Measurements from ENCODE around the gene RAB11FIP4. TPM values are rescaled to one million over a fixed set of nuclear protein-coding genes. Genes with fewer than 3 reads are reported as not detected.
A peak's percentile ranks its signal among the peaks of the same experiment; 100 is the strongest.
"Not testable (repeated sequence)": the region's sequence is repeated elsewhere in the genome, so short reads cannot be mapped to it uniquely, and the experiment has no call there.

RAB11FIP4 gene, protein sequence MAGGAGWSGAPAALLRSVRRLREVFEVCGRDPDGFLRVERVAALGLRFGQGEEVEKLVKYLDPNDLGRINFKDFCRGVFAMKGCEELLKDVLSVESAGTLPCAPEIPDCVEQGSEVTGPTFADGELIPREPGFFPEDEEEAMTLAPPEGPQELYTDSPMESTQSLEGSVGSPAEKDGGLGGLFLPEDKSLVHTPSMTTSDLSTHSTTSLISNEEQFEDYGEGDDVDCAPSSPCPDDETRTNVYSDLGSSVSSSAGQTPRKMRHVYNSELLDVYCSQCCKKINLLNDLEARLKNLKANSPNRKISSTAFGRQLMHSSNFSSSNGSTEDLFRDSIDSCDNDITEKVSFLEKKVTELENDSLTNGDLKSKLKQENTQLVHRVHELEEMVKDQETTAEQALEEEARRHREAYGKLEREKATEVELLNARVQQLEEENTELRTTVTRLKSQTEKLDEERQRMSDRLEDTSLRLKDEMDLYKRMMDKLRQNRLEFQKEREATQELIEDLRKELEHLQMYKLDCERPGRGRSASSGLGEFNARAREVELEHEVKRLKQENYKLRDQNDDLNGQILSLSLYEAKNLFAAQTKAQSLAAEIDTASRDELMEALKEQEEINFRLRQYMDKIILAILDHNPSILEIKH
- total RNA-seq = 0.07 TPM in 2 replicates

DNA sequence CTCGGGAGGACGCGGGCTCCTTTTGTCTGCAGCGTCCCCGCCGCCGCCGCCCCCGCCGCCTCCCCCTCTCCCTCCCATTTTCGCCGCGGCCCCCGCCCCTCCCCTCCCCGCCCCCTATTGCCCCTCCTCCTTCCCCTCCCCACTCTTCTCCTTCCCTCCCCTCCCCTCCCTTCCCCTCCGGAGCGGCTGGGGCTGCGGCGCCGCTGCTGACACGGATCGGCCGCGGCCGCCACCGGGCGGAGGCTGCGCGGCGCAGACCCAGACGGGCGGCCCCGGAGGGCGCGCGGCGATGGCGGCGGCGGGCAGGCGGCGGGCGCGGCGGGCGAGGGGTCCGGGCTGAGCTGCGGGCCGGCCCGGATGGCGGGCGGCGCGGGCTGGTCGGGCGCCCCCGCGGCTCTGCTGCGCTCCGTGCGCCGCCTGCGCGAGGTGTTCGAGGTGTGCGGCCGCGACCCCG, at the start of gene RAB11FIP4:
RAB11FIP4 (plus strand) TSS at position 180 of the 454 bp plus-strand sequence; CDS start at position 358, 178 bp downstream.
- no peak for DNase-seq (ENCODE audit: low read depth, low spot score)

DNA sequence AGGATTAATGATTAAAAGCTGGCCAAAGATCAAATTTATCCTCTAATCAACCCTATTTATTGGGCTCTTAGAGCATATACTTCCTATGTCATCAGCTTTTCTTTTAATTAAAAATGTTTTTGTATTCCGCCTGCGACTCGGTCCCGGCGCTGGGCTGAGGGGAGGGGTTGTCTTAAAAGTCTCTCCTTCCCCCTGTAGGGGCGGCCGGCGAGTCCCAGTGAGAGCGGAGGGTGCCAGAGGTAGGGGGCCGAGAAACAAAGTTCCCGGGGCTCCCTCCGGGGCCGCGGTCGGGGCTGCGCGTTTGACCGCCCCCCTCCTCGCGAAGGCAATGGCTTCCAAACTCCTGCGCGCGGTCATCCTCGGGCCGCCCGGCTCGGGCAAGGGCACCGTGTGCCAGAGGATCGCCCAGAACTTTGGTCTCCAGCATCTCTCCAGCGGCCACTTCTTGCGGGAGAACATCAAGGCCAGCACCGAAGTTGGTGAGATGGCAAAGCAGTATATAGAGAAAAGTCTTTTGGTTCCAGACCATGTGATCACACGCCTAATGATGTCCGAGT, 46.2 kb upstream of the RAB11FIP4 start:
- DNase-seq (ENCODE audit: low read depth, low spot score) = not testable (repeated sequence)

DNA sequence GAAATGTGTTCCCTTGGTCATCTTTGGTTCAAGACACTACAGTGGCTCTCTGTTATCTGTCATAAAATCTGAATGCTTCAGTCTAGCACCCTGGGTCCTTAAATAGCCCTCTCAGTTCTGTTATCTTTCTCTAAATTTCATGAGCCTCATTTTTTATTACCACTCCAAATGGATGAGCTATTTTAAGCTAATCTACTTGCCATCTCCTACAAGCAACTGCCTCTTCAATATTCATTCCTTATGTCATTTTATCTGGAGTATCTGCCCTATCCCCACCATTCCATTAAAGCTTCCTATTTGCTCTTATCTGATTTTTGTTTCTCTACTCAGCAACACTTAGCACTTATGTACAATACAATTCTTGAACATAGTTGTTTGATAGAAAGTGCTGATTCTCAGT, 42.0 kb upstream of the RAB11FIP4 start:
- DNase-seq (ENCODE audit: low read depth, low spot score) = no peak

DNA sequence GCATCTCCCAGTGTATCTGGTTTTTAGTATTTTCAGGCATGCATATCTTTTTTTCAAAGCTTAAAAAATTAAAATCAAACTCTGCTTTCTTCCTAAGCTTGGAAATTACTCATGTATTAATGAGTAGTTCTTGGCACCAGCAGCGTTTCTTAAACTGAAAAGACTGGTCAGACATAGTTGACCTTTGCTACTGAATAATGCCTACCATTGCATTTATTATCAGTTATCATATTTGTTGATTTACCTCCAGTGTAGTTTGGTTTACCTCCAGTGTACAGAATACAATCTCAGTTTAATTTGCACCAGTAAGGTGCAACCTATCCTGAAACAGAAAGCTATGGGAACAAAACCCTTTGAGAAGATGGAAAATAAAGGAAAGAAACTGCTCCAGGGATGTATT, 35.5 kb upstream of the RAB11FIP4 start:
- DNase-seq (ENCODE audit: low read depth, low spot score) = no peak

DNA sequence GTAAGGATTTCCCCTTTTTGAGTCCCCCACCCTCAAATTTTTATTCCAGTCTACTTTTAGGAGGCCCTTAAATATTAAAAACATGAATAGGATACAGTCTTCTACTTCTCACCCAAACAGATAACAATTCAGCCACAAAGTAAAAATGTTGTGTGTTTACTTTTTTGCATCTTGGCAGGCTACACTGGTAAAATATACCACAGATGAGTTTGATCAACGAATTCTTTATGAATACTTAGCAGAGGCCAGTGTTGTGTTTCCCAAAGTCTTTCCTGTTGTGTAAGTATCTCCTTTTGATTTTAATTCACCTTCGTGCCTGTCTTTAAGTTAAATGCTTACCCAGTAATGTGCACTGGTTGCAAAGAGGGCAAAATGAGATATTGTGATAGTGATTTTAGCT, 34.4 kb upstream of the RAB11FIP4 start:
- no peak for DNase-seq (ENCODE audit: low read depth, low spot score)

DNA sequence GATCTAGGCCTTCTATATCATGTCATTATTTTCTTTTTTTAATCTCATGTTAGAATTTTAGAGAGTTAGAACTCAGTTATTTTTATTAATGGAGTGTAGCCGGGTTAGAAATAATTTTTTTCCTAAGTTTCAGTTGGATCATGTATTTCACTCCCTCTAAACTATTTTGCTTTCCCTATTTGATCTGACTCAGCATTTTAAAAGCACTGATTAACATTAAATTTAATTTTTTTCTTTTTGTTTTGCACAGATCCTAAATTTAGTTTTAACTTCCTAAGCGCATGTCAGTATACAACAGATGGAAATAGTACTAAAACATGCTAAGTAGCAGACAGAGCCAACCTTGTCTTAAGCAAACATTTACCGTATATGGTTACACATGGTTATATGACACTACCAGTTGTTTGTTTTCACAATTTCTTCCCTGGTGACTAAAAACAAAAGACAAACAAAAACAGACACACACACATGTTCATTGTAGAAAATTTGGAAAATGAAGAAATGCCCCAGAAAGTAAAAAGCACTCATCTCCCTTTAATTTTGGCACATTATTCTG, 33.6 kb upstream of the RAB11FIP4 start:
- no peak for DNase-seq (ENCODE audit: low read depth, low spot score)

DNA sequence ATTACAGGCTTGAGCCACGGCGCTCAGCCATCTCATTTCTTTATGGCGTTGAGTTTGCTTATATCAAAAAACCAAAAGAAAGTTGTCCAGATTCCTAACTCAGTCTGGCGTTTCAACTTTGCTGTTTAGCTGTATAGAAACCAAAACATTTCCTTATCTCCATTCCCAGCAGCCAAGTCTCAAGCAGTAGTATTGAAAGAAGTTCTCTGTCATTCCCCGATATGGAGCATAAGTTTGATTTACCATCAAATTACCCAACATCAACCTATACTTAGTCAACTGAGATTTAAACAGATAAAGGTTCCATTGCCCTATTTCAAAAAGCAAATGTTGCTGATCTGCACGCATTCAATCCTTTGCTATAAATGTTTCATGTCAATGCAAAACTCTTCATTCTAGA, 27.5 kb upstream of the RAB11FIP4 start:
- DNase-seq (ENCODE audit: low read depth, low spot score) = no peak

DNA sequence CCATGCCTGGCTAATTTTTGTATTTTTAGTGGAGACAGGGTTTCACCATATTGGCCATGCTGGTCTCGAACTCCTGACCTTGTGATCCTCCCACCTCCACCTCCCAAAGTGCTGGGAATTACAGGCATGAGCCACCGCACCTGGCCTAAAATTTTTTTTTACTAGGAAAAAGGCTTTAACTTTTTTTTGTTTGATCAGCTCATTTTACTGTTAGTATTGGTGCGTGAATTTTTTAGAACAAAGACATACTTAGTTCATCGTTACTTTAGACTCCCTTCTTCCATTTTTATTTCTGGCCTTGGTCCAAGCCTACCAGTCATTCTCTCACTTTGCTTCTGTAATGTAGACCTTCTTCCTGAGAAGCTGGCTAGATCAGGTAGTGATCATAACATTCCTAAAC, 25.4 kb upstream of the RAB11FIP4 start:
- no peak for DNase-seq (ENCODE audit: low read depth, low spot score)

DNA sequence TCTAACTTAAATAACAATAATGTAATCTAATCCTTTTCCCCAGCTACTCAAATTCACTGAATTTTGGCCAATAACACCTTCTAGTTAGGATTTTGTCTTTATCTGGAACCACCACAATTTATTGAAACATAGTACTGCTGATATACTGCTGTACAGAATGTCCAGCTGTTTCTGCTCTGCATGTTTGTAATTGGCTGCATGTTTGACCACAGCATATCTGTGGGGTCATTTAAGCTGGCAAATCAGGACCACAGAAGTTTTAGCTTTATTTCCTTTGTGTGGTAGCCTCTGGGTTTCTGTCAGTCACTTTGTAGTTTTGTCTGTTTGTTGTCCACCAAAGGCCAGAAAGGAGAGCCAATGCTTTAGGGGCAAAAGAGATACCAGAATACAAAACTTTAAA, 22.2 kb upstream of the RAB11FIP4 start:
- DNase-seq (ENCODE audit: low read depth, low spot score) = no peak

DNA sequence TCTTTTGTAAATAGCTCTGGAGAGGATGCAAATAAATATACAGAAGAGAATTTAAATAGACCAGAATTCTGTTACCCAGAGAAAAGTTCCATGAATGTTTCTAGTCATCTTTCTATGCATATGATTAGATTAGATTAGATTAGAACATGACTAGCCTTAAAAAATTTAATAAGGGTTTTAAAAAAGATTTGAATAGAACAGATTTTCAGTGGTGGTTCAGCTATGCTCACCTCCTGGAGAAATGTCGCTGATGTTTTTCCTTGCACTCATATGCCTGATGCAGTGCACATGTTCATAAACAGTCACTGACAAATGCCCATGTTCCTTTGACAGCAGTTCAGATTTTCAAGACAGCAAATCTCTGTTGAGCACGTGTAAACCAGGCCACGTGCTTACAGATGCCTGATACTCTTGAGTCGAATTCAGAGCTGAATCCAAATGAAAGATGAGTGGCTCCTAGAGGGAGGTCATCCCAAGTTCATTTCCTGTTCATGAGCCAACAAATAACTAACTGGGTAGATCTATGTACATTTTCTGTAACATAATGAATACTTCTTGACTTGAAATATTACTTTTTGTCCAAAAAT, 19.9 kb upstream of the RAB11FIP4 start:
- no peak for DNase-seq (ENCODE audit: low read depth, low spot score)

DNA sequence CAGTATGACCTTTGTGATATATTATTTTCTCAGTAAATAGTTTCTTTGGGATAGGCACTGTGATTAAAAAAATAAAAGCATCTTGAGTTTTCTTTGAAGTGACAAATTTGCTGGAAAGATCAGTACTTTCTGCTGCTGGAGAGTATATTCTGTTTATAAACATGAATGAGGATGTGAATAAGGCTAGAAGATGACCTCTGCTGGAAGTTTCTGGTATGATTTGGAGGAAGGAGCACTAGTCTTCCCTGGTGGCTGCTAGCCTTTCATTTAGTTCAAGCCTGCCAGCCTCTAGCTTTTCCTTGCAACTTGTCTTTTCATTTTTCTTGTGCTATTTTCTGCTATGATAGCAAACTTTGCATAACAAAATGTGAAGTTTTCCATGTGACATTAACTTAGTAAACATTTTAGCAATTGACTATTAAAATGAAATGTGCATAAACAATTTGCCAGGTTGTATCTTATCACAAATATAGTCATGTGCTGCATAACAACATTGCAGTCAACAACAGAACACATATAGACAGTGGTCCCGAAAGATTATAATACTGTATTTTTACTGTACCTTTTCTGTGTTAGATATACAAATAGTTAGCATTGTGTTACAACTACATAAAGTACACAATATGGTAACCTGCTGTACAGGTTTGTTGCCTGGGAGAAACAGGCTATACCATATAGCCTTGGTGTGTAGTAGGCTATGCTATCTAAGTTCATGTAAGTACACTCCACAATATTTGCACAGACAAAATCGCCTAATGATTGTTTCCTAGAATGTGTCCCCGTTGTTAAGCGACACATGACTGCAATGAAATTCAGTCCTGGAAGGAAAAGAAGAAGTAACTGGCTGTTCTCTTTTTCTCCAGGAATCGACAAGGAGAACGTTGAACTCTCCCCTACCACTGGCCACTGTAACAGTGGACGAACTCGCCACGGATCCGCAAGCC, 18.1 kb upstream of the RAB11FIP4 start:
- peak; percentile 22 for DNase-seq (ENCODE audit: low read depth, low spot score)

DNA sequence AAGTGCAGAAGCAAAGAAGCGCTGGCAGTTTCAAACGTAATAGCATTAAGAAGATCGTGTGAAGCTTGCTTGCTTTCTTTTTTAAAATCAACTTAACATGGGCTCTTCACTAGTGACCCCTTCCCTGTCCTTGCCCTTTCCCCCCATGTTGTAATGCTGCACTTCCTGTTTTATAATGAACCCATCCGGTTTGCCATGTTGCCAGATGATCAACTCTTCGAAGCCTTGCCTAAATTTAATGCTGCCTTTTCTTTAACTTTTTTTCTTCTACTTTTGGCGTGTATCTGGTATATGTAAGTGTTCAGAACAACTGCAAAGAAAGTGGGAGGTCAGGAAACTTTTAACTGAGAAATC, 17.4 kb upstream of the RAB11FIP4 start:
- no peak for DNase-seq (ENCODE audit: low read depth, low spot score)

DNA sequence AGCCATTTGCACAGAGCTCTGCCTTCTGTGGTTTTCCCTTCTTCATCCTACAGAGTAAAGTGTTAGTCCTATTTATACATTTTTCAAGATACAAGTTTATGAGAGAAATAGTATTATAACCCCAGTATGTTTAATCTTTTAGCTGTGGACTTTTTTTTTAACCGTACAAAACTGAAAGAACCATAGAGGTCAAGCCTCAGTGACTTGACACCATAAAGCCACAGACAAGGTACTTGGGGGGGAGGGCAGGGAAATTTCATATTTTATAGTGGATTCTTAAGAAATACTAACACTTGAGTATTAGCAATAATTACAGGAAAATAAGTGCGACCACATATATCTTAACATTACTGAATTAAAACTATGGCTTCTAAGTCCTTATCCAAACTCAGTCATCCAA, 17.0 kb upstream of the RAB11FIP4 start:
- no peak for DNase-seq (ENCODE audit: low read depth, low spot score)

DNA sequence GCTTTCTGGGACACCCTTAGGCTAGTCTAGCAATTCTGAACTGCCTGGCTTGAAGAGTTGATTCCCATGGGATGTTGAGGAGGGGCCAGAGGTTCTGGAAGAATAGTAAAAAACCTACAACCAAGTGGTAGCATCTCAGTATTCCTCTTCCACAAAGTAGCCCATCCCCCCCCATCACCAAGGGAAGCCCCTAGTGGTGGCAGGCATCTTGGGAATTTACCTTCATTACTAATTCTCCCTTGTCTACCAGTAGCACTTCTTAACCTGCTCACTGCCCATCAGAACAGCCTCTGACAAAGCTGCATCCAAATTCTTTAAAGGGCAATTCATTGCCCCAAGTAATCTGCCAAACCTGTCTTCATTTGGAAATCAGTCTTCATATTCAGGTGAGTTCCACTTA, 12.8 kb upstream of the RAB11FIP4 start:
- no peak for DNase-seq (ENCODE audit: low read depth, low spot score)

DNA sequence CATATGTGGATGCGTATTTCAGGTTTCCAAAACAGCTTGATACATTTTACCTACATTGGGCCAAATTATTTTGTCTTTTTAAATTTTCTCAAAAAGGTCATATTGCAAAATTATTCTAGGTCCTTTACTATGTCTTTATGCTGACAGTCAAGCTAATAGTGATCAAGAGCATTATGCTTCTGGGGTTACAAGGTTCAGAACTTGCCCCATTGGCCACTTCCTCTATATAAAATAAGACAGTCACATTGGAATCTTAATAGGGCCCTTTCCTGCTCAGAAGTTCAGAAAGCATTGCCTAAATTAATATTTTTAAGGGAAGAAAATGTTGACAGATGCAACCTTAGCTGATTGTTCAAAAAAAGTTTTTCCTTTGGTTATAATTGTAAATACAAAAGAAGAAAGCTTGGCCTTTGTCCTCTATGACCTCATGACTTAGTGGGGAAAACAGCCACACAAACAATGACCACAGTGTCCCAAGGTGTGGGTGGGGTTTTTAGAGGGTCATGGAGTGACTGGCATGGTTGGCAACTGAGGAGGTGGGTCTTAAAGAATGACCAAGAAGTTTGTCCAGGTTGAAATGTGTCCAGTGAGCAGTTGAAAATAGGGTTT, 11.8 kb upstream of the RAB11FIP4 start:
- DNase-seq (ENCODE audit: low read depth, low spot score) = no peak

DNA sequence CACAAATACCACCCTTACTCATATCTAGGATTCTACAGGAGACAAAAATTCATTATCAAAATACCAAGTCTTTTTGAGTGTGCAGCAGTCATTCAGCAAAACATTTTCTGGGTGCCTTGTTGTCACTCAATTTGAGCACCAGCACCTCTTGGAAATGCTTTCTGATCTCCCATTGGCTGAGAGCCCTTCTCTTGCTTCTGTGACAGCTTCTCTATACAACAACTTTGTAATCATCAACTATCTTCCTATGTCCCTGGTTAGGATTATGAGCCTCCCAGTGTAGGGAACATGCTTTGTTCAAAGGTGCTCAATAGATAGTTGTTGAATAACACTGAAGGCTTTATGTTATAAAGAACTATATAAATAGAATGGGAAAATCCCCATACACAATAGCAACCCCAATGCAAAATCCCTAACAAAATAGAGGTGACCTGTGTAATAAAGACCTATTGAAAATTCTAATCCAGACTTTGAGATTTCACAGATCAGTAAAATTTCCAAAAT, 10.3 kb upstream of the RAB11FIP4 start:
- no peak for DNase-seq (ENCODE audit: low read depth, low spot score)

DNA sequence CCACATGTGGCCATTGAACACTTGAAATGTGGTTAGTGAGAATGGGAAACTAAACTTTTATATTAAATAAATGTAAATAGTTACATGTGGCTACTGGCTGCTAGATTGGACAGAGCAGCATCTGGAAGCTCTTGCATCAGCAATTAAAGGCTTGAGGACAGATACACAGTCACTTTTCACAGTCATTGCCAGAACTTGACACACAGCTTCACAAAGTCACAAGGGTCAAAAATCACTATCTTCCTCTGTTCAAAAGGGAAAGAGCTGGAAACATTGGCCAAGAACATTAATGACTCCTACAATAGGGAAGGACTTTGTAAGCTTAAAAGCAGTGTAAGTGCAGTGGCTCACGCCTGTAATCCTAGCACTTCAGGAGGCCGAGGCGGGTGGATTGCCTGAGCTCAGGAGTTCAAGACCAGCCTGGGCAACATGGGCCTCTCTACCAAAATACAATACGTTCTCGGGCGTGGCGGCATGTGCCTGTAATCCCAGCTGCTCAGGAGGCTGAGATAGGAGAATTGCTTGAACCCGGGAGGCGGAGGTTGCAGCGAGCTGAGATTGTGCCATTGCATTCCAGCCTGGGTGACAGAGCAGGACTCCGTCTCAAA, 8.7 kb upstream of the RAB11FIP4 start:
- not testable (repeated sequence) for DNase-seq (ENCODE audit: low read depth, low spot score)

DNA sequence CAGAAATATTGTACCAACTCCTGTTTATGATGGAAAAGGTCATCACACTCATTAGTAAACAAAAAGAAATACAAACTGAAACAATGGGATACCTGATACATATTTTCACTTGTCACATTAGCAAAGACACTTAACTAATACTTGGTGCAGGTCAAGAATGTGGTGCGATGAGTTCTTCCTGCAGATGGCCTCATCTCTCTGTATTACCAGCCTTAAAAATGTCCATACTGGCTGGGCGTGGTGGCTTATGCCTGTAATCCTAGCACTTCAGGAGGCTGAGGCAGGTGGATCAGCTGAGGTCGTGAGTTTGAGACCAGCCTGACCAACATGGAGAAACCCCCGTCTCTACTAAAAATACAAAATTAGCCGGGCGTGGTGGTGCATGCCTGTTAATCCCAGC, 8.0 kb upstream of the RAB11FIP4 start:
- not testable (repeated sequence) for DNase-seq (ENCODE audit: low read depth, low spot score)

DNA sequence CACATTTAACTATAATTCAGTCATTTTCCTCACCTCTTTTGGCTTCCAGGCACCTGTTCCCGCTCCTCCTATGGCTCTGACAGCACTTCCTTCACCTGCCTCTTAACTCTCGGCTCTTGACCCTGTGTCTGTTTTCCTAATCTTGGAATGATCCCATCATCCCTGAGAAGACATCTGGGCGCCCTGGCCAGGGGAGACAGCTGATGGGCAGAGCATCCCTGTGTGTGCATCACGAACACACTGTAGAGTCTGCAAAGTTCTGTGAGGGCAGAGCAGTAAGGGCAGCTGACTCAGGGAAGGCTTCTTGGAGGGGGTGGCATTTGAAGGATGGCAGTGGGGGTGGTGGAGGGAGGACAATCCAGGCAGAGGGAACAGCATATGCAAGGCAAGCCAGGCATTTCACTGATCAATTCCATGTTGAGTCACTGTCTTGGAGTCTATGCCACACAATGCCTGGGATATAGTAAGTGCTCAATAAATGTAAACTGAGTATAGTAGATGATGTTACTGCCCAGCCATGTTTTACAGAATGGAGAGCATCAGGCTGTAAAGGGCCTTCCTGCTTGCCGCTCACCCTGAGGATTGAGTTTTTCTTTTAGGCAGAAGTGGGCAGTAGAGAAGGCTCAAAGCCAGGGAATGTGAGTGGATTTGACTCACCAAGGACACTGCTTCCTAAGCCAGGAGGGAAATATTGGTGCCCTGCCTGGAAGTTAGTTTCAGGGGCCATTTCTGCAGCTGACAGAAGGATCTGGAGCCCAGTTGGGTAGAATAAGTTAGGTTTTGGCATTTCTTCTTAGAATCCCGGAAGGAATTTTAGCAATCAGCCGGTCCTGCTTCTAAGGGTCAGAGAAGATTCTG, 5.8 kb upstream of the RAB11FIP4 start:
- DNase-seq (ENCODE audit: low read depth, low spot score) = no peak
